Large intestine (tissue), 3 donors: ENCODE results near the gene PLEKHG5. TPM values are rescaled to one million over a fixed set of nuclear protein-coding genes. Genes with fewer than 3 reads are reported as not detected.
"Not testable (repeated sequence)": the region's sequence is repeated elsewhere in the genome, so short reads cannot be mapped to it uniquely, and the experiment has no call there.

Experiments used
- DNase-seq, 2 donors: peaks; one replicate each; pipeline versions ENCODE4 v3.0.0 to v3.0.0-alpha.2; 2013
- H3K27ac ChIP-seq: one replicate; pipeline ENCODE4 v1.5.1; 2013; ENCODE audit warnings: low read length
- H3K27me3 ChIP-seq: 2 replicates; pipeline ENCODE4 v1.6.1; 2013; ENCODE audit warnings: low read length; ENCODE audit not compliant: control insufficient read depth, insufficient read depth
- H3K36me3 ChIP-seq: 2 replicates; pipeline ENCODE4 v1.6.1; 2013; ENCODE audit warnings: low read length; ENCODE audit not compliant: control insufficient read depth, insufficient read depth
- H3K4me1 ChIP-seq: one replicate; pipeline ENCODE4 v1.6.1; 2013; ENCODE audit warnings: low read length; ENCODE audit not compliant: control insufficient read depth, insufficient read depth
- H3K4me3 ChIP-seq: one replicate; pipeline ENCODE4 v1.5.1; 2013; ENCODE audit warnings: low read length
- H3K9me3 ChIP-seq: one replicate; pipeline ENCODE4 v1.6.1; 2013; ENCODE audit warnings: mild to moderate bottlenecking, low read depth, low read length, moderate library complexity; ENCODE audit not compliant: control insufficient read depth
- WGBS: methylation state at CpG from one replicate; pipeline ENCODE4 v1.1.5; 2013; ENCODE audit warnings: low lambda C conversion rate; ENCODE audit not compliant: insufficient coverage; 5-methylcytosine and 5-hydroxymethylcytosine counted together
- polyA plus RNA-seq: library from polyadenylated mRNA; unstranded; fragments of 120-200 nt; gene quantifications from one replicate; pipeline ENCODE4 v1.2.1, GENCODE V29; 2013

Gene PLEKHG5
- polyA plus RNA-seq, 1 donor, result 17.2 TPM

GRCh38 chr1:6435129-6435528 lies 56.3 kb downstream of the PLEKHG5 start:
- H3K27ac ChIP-seq, result no peak overlapping the region
- no peaks in the 10 kb centered on the region for H3K9me3 ChIP-seq
- H3K27me3 ChIP-seq, result peaks cover 16% of the 10 kb centered on the region
- no peaks in the 10 kb centered on the region for H3K36me3 ChIP-seq
- DNase-seq, result no peak
- no peak overlapping the region for H3K4me3 ChIP-seq
- no peaks in the 10 kb centered on the region for H3K4me1 ChIP-seq
- WGBS, result no CpG with 5 or more reads among the region's 15 CpGs

GRCh38 chr1:6434186-6434585 lies 57.3 kb downstream of the PLEKHG5 start:
- Histone ChIP-seq H3K27ac (no peak overlapping the region), H3K27me3 (peaks cover 15% of the 10 kb centered on the region), H3K9me3 (no peaks in the 10 kb centered on the region), H3K36me3 (no peaks in the 10 kb centered on the region), H3K4me1 (no peaks in the 10 kb centered on the region), H3K4me3 (no peak overlapping the region)
- DNase-seq, result no peak
- WGBS, result no CpG with 5 or more reads among the region's 5 CpGs

DNA sequence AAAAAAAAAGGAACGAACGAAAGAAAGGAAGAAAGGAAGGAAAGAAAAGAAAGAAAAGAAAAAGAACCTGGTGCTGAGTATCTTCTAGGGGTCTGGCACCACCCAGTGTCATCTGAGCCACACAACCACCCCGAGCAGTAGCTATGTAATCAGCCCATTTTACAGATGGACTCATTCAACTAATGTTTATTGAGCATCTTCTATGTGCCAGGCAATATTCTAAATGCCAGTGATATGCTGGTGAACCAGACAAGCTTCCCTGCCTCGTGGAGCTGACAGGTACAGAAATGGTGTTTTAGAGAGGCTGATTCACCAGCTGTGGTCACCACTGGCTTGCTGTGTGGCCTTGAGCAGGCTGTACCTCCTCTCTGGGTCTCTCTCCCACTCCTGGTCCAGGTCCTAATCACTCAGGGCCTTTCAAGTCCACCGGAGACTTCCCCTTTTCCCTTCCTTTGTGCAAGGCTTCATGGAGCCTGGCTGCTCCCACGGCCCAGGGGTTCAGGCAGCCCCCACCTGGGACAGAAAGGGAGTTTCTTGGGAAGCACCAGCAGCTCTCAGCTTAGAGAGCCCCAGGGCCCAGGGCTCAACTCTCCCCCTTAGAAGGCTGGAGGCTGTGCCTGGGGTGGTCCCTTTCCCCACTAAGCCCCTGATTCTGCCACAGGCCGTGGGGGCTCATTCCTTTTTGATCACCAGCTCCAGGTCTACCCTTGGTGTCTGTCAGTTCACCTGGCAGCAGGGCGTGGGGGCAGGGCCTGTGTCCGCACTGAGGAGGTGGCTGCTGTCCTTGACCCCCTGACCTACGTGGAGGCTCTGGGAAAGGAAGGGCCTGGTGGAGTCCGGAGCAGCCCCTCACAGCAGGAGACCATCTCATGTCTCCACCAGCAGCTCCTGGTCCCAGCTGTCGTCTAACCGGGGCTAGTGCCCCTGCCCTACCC lies 59.6 kb downstream of the PLEKHG5 start:
- H3K9me3 ChIP-seq, H3K4me1 ChIP-seq, H3K4me3 ChIP-seq, DNase-seq, H3K27ac ChIP-seq, H3K36me3 ChIP-seq: not testable (repeated sequence)
- H3K27me3 ChIP-seq, result peaks cover 16% of the 10 kb centered on the region
- WGBS, result no CpG with 5 or more reads among the region's 13 CpGs

GRCh38 chr1:6429660-6430411 lies 61.6 kb downstream of the PLEKHG5 start:
- not testable (repeated sequence) for H3K36me3 ChIP-seq, DNase-seq, H3K9me3 ChIP-seq, H3K4me3 ChIP-seq, H3K4me1 ChIP-seq, H3K27ac ChIP-seq
- no CpG with 5 or more reads among the region's 19 CpGs for WGBS
- peaks cover 35% of the 10 kb centered on the region for H3K27me3 ChIP-seq

- no CpG with 5 or more reads among the region's 6 CpGs for WGBS
- H3K27ac ChIP-seq, result not testable (repeated sequence)
- peaks cover 43% of the 10 kb centered on the region for H3K27me3 ChIP-seq
Observed at GRCh38 chr1:6428453-6428852, 63.0 kb downstream of the PLEKHG5 start.

GRCh38 chr1:6427441-6428390 lies 63.8 kb downstream of the PLEKHG5 start:
- peaks cover 3% of the 10 kb centered on the region for H3K9me3 ChIP-seq
- WGBS, result 60% methylated on average over 1 of the region's 26 CpGs
- H3K36me3 ChIP-seq, result no peaks in the 10 kb centered on the region
- DNase-seq, result no peak
- peaks cover 15% of the 10 kb centered on the region for H3K4me1 ChIP-seq
- no peak overlapping the region for H3K4me3 ChIP-seq
- H3K27ac ChIP-seq, result no peak overlapping the region
- H3K27me3 ChIP-seq, result peaks cover 50% of the 10 kb centered on the region

More at GRCh38 chr1:6428453-6428852, 63.0 kb downstream of the PLEKHG5 start:
- H3K36me3 ChIP-seq, H3K9me3 ChIP-seq, DNase-seq, H3K4me3 ChIP-seq: not testable (repeated sequence)
- peaks cover 13% of the 10 kb centered on the region for H3K4me1 ChIP-seq

- H3K36me3 ChIP-seq, result no peaks in the 10 kb centered on the region
- H3K4me1 ChIP-seq, result peaks cover 15% of the 10 kb centered on the region
- DNase-seq, result no peak
- no peak overlapping the region for H3K4me3 ChIP-seq
- peaks cover 55% of the 10 kb centered on the region for H3K27me3 ChIP-seq
- H3K9me3 ChIP-seq, result peaks cover 3% of the 10 kb centered on the region
- WGBS, result no CpG with 5 or more reads among the region's 10 CpGs
- no peak overlapping the region for H3K27ac ChIP-seq
Observed at GRCh38 chr1:6426972-6427350, 64.5 kb downstream of the PLEKHG5 start.

GRCh38 chr1:6426277-6426971 lies 65.0 kb downstream of the PLEKHG5 start:
- Histone ChIP-seq H3K27ac (no peak overlapping the region), H3K4me3 (no peak overlapping the region), H3K9me3 (peaks cover 3% of the 10 kb centered on the region), H3K27me3 (peaks cover 60% of the 10 kb centered on the region), H3K4me1 (peaks cover 15% of the 10 kb centered on the region), H3K36me3 (no peaks in the 10 kb centered on the region)
- no CpG with 5 or more reads among the region's 9 CpGs for WGBS
- DNase-seq, result no peak

- H3K4me3 ChIP-seq, result no peak overlapping the region
- no peak for DNase-seq
- H3K9me3 ChIP-seq, result peaks cover 3% of the 10 kb centered on the region
- H3K27ac ChIP-seq, result no peak overlapping the region
- no CpG with 5 or more reads among the region's 6 CpGs for WGBS
- H3K4me1 ChIP-seq, result peaks cover 19% of the 10 kb centered on the region
- H3K27me3 ChIP-seq, result peaks cover 64% of the 10 kb centered on the region
- H3K36me3 ChIP-seq, result no peaks in the 10 kb centered on the region
Observed at GRCh38 chr1:6425658-6426057, 65.8 kb downstream of the PLEKHG5 start.
